Natural killer cell treated with Interleukin-12 subunit alpha and Interleukin-12 subunit beta and Interleukin-15 and Interleukin-18, amount 100 ng/mL, for 72 hours (primary cell): Measurements from ENCODE around the gene CAMK2B. TPM values are rescaled to one million over a fixed set of nuclear protein-coding genes. Genes with fewer than 3 reads are reported as not detected.
"Not testable (repeated sequence)": the region's sequence is repeated elsewhere in the genome, so short reads cannot be mapped to it uniquely, and the experiment has no call there.

ENCODE experiments used
- ATAC-seq, 2 donors: fragments of 150-1000 bp; cut with Tn5 transposase in 1 of 2; sonication (Bioruptor Pico), chemical (Tn5 transposase) in 1 of 2; 2 replicates each; pipeline ENCODE4 v1.10.0; 2021
- DNase-seq: peaks from one replicate; pipeline ENCODE4 v3.0.0; 2022; ENCODE audit warnings: low spot score
- H3K27ac Mint-ChIP-seq, 2 donors: 1 replicate in 1 of 2; 2 replicates in 1 of 2; pipeline ENCODE4 v1.8.0; 2022; ENCODE audit warnings: mixed read lengths in 2 of 2, mild to moderate bottlenecking in 1 of 2, moderate library complexity in 1 of 2
- H3K27me3 Mint-ChIP-seq, 2 donors: 1 replicate in 1 of 2; 2 replicates in 1 of 2; pipeline ENCODE4 v1.8.0; 2022; ENCODE audit warnings: mixed read lengths in 2 of 2
- H3K36me3 Mint-ChIP-seq: one replicate; pipeline ENCODE4 v1.8.0; 2022; ENCODE audit warnings: mixed read lengths
- H3K4me1 Mint-ChIP-seq, 2 donors: 1 replicate in 1 of 2; 2 replicates in 1 of 2; pipeline ENCODE4 v1.8.0; 2022; ENCODE audit warnings: low read depth in 2 of 2, mixed read lengths in 2 of 2, mild to moderate bottlenecking in 1 of 2
- H3K4me3 Mint-ChIP-seq: one replicate; pipeline ENCODE4 v1.8.0; 2022; ENCODE audit warnings: mixed read lengths
- H3K9me3 Mint-ChIP-seq: 2 replicates; pipeline ENCODE4 v1.8.0; 2022; ENCODE audit warnings: mixed read lengths
- total RNA-seq, 2 donors: library from RNA; stranded (reverse); gene quantifications; one replicate each; pipeline ENCODE4 v1.2.3, GENCODE V29; 2022

Gene CAMK2B
- total RNA-seq, 2 donors from 2014 or later, result 0.10 TPM; not detected in 1

DNA sequence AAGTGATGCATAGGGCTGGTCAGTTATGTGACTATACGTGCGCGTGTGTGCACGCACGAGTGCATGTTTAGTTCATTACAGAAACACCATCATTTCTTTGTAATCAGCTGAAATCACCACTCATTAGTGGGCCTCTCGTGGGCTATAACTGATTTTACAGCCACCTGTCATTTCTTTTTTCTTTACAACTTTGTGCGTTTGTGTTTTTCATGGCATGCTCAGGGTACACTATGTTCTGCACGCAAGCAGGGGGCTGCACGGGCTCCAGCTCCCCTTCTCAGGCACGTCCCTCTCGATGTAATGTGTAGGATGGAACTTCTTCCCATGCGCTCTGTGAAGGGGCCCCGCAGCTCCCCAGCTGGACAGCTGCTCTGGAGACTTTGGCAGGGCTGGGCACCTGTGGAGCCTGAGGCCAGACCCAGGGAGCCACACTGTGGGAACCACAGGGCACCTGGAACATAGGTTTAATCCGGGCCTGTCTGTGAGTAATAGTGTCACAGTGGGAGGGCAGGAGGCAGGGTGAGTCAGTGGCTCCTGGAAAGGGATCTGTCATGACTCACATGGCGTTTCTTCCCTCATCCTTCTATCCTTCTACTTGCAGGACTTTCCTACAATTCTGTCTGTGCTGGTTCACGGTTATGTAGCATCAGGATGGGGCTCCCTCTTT is 141.1 kb downstream of the CAMK2B start:
- Mint-ChIP-seq H3K4me3 (no peak overlapping the region), H3K4me1 (no peaks in the 10 kb centered on the region), H3K27ac (no peak overlapping the region), H3K36me3 (no peaks in the 10 kb centered on the region), H3K27me3 (peaks cover 16 to 18% of the 10 kb centered on the region in 2 donors), H3K9me3 (no peaks in the 10 kb centered on the region)
- DNase-seq (no peak), ATAC-seq (no peak)

DNA sequence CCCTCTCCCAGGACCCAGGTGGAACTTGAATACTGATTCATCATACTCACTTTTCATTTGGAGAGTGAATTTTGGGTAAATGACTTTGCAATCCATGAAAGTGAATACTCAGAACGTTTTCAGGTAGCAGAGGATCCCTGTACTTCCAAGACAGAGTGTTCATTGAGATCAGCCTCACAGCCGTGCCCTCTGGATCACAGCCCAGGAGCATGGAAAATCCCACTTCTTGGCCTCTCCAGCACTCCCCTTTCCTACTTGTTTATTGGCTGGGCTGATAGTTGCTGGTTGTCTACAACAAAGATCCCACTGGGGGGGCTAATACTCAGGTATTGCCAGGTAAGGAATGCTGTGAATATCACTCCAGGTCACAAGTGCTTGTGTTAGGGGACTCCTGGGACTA is 142.0 kb downstream of the CAMK2B start:
- DNase-seq (no peak), ATAC-seq (no peak)
- Mint-ChIP-seq H3K4me1 (no peaks in the 10 kb centered on the region), H3K27ac (no peak overlapping the region), H3K27me3 (peaks cover 18% of the 10 kb centered on the region in 2 donors), H3K9me3 (no peaks in the 10 kb centered on the region), H3K4me3 (no peak overlapping the region), H3K36me3 (no peaks in the 10 kb centered on the region)

DNA sequence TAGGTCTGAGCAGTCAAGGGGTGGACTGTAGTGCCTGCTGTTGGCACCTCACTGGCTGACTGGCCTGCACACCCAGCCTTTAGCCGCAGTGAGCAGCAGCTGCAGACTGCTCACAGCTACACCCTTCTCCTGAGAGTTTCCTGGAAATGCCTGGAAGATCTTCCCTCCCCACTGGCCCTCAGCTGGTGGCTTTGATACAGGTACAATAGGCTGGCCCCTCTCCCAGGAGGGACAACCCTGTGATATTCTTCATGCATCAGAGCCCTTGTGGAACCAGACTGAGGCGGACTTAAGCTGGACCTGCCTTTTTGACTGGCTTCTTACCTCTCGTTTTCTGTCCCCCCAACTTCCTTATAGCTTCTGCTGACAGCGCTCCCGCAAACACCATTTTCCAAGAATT is 142.6 kb downstream of the CAMK2B start:
- Mint-ChIP-seq H3K27me3 (peaks cover 16 to 23% of the 10 kb centered on the region in 2 donors), H3K27ac (no peak overlapping the region), H3K4me3 (no peak overlapping the region), H3K4me1 (no peaks in the 10 kb centered on the region), H3K36me3 (no peaks in the 10 kb centered on the region), H3K9me3 (no peaks in the 10 kb centered on the region)
- no peak for DNase-seq
- no peak for ATAC-seq

DNA sequence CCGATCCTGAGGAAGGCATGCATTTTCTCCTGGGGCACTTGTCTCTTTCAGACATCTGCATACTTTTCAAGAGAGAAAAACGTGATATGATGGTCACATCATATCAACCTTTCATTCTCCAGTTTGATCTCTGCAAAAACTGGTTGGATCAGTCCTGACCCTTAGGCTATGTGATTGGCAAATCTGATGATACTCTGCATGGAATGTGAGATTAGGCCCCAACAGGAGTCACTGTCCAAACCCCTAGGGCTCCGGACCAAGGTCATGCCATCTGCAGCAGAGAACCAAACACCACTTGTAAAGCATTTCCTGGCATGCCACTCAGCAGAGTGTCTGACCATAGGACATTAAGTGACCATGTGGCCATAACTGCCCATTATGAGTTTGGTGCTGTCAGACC is 144.8 kb downstream of the CAMK2B start:
- H3K36me3 Mint-ChIP-seq, result no peaks in the 10 kb centered on the region
- H3K27me3 Mint-ChIP-seq, result peaks cover 14 to 29% of the 10 kb centered on the region in 2 donors
- H3K4me1 Mint-ChIP-seq, result no peaks in the 10 kb centered on the region
- DNase-seq (peak; percentile 34), ATAC-seq (no peak)
- H3K4me3 Mint-ChIP-seq, result no peak overlapping the region
- H3K9me3 Mint-ChIP-seq, result no peaks in the 10 kb centered on the region
- H3K27ac Mint-ChIP-seq, result no peak overlapping the region

- no peak for ATAC-seq
- Mint-ChIP-seq H3K27ac (no peak overlapping the region), H3K9me3 (no peaks in the 10 kb centered on the region), H3K27me3 (peaks cover 19 to 46% of the 10 kb centered on the region in 2 donors), H3K4me1 (no peaks in the 10 kb centered on the region), H3K36me3 (no peaks in the 10 kb centered on the region), H3K4me3 (no peak overlapping the region)
- peak; percentile 6 for DNase-seq
Measured at GRCh38 chr7:44177570-44178131, 147.7 kb downstream of the CAMK2B start.

DNA sequence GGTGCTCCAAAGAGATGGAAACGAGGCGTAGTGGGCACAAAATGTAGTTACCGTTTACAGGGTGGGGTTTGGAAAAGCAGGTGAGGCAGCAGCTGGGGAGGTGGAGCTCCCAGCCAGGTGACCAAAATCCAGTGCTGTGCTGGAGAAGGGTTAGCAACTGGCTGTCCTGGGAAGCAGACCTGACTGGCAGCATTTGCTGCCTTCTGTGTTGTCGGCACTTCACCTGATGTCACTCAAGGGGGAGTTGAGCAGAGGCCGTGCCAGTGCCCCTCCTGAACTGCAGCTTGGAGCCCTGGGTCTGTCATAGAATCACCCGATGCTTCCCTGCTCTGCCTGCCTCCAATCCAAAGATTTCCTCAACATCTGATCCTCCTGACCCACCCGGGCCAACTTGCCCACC is 148.9 kb downstream of the CAMK2B start:
- H3K9me3 Mint-ChIP-seq, result no peaks in the 10 kb centered on the region
- no peaks in the 10 kb centered on the region for H3K4me1 Mint-ChIP-seq
- H3K27me3 Mint-ChIP-seq, result peaks cover 15 to 46% of the 10 kb centered on the region in 2 donors
- no peak overlapping the region for H3K27ac Mint-ChIP-seq
- ATAC-seq, result no peak
- no peak overlapping the region for H3K4me3 Mint-ChIP-seq
- no peaks in the 10 kb centered on the region for H3K36me3 Mint-ChIP-seq
- peak; percentile 35 for DNase-seq

- Mint-ChIP-seq H3K36me3 (no peaks in the 10 kb centered on the region), H3K9me3 (no peaks in the 10 kb centered on the region), H3K4me1 (no peaks in the 10 kb centered on the region), H3K27ac (no peak overlapping the region), H3K27me3 (peaks cover 13 to 40% of the 10 kb centered on the region in 2 donors), H3K4me3 (no peak overlapping the region)
- DNase-seq, result peak; percentile 23
- no peak for ATAC-seq
Measured at GRCh38 chr7:44175730-44176129, 149.7 kb downstream of the CAMK2B start.

- not testable (repeated sequence) for H3K36me3 Mint-ChIP-seq, H3K4me3 Mint-ChIP-seq, H3K9me3 Mint-ChIP-seq, ATAC-seq, DNase-seq, H3K27ac Mint-ChIP-seq, H3K4me1 Mint-ChIP-seq
- H3K27me3 Mint-ChIP-seq, result peaks cover 17 to 40% of the 10 kb centered on the region in 2 donors
Measured at GRCh38 chr7:44174694-44174948, 150.8 kb downstream of the CAMK2B start.

GRCh38 chr7:44173911-44174693 is 151.3 kb downstream of the CAMK2B start:
- H3K27me3 Mint-ChIP-seq, result peaks cover 15 to 40% of the 10 kb centered on the region in 2 donors
- H3K4me1 Mint-ChIP-seq, result no peaks in the 10 kb centered on the region
- H3K9me3 Mint-ChIP-seq, result no peaks in the 10 kb centered on the region
- H3K27ac Mint-ChIP-seq, result no peak overlapping the region
- no peaks in the 10 kb centered on the region for H3K36me3 Mint-ChIP-seq
- no peak for ATAC-seq
- no peak for DNase-seq
- no peak overlapping the region for H3K4me3 Mint-ChIP-seq

GRCh38 chr7:44172803-44173424 is 152.5 kb downstream of the CAMK2B start:
- H3K9me3 Mint-ChIP-seq, result no peaks in the 10 kb centered on the region
- DNase-seq (no peak), ATAC-seq (no peak)
- no peak overlapping the region for H3K4me3 Mint-ChIP-seq
- H3K4me1 Mint-ChIP-seq, result peaks cover 0 to under 1% of the 10 kb centered on the region in 2 donors
- H3K27me3 Mint-ChIP-seq, result peaks cover 14 to 36% of the 10 kb centered on the region in 2 donors
- no peak overlapping the region for H3K27ac Mint-ChIP-seq
- no peaks in the 10 kb centered on the region for H3K36me3 Mint-ChIP-seq

DNA sequence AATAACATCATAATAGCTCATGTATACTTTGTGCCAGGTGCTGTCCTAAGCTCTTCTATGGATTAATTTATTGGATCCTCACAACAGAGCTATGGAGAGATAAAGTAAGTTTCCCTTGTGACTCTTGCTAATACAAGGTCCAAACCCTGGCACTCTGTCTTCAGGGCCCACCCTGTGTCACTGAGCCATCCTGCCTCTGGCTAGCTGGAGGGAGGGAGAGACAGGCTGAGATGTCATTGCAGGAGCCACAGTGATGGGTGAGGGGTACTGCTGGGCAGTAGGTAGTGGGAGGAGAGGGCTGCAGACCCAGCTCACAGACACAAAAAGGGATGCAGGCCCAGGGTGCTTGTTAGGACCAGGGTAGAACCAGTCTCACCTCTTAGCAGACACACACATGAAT is 153.0 kb downstream of the CAMK2B start:
- H3K4me1 Mint-ChIP-seq, result peaks cover 0 to 6% of the 10 kb centered on the region in 2 donors
- ATAC-seq, result no peak
- H3K4me3 Mint-ChIP-seq, result no peak overlapping the region

GRCh38 chr7:44171901-44172300 is 153.5 kb downstream of the CAMK2B start:
- H3K36me3 Mint-ChIP-seq, result not testable (repeated sequence)

More for the DNA sequence above, 153.0 kb downstream of the CAMK2B start:
- no peaks in the 10 kb centered on the region for H3K9me3 Mint-ChIP-seq
- no peak overlapping the region for H3K27ac Mint-ChIP-seq
- H3K36me3 Mint-ChIP-seq, result no peaks in the 10 kb centered on the region
- no peak for DNase-seq
- peaks cover 11 to 30% of the 10 kb centered on the region in 2 donors for H3K27me3 Mint-ChIP-seq

GRCh38 chr7:44167920-44168319 is 157.5 kb downstream of the CAMK2B start:
- ATAC-seq (no peak), DNase-seq (no peak)
- H3K4me1 Mint-ChIP-seq, result peaks cover 0 to 7% of the 10 kb centered on the region in 2 donors
- peaks cover 15 to 18% of the 10 kb centered on the region in 2 donors for H3K27me3 Mint-ChIP-seq
- no peak overlapping the region for H3K27ac Mint-ChIP-seq
- H3K9me3 Mint-ChIP-seq, result no peaks in the 10 kb centered on the region
- H3K36me3 Mint-ChIP-seq, result no peaks in the 10 kb centered on the region
- H3K4me3 Mint-ChIP-seq, result no peak overlapping the region

More at GRCh38 chr7:44171901-44172300, 153.5 kb downstream of the CAMK2B start:
- peaks cover 11 to 29% of the 10 kb centered on the region in 2 donors for H3K27me3 Mint-ChIP-seq
- not testable (repeated sequence) for H3K9me3 Mint-ChIP-seq, DNase-seq, H3K27ac Mint-ChIP-seq, H3K4me1 Mint-ChIP-seq, H3K4me3 Mint-ChIP-seq, ATAC-seq
